NB4 (cell line): ENCODE measurements around the gene SLC6A11.

Experiments
- DNase-seq: peaks from one replicate; pipeline ENCODE4 v3.0.0; 2010; ENCODE audit warnings: low read depth
- H3K4me3 ChIP-seq: one replicate; pipeline ENCODE4 v1.5.1; 2011; ENCODE audit warnings: mild to moderate bottlenecking, low read depth, low read length, moderate library complexity
- MYC ChIP-seq: IDR thresholded peaks from 2 replicates; pipeline ENCODE4 v1.6.1; 2011; ENCODE audit warnings: low read depth, low read length
- POLR2A ChIP-seq: IDR thresholded peaks from 2 replicates; pipeline ENCODE4 v1.6.1; 2011; ENCODE audit warnings: mild to moderate bottlenecking; ENCODE audit not compliant: insufficient read length; ENCODE audit errors: extremely low read depth
- TF ChIP-seq, protein P1 (sequence below): IDR thresholded peaks from one replicate; pipeline ENCODE4 v1.5.1; 2012; ENCODE audit warnings: low read depth, low read length
- TF ChIP-seq, protein P2 (sequence below): IDR thresholded peaks from 2 replicates; pipeline ENCODE4 v1.6.1; 2011; ENCODE audit warnings: low read depth, low read length

Gene SLC6A11

DNA sequence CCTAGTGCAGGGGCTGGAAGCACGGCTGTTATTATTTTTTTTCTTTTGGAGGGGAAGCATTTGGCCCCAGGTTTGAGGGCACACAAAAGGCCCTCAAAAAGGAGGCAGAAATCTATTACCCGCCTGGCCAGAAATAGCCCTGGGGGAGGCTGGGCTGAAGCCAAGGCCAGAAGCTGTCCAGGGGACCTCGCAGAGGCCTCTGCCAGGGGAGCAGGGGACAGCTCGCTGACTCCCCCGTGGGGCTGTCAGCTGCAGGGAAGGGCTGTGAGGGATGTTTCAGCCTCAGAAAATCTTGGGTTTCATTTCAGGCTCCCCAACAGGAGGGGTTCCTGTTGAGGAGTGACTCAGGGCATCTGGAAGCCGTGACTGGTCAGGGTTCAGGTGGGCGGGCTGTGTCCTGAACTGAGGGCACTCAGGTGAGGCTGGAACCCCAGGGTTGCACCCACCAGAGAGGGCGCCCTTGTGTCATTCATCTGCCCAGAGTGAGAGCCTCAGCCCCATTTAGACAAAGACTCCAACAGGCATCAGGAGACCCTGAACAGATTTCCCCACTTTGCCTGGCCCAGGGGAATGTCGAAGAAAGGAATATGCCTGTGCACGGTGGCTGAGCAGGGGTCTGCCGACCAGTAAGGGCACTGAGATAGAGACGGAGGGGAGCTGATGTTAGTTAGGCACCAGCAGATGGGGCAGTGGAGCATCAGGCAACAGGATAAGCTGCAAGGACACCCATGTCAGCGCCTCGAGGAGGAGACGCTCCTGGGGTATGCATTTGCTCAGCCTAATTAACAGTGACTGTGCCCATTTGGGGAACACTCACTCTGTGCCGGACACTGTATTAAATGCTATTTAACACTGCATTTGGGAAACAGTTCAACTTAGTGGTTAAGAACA, 43.5 kb upstream of the SLC6A11 start:
- DNase-seq, result peak; percentile 35
- H3K4me3 ChIP-seq, result no peak overlapping the region
- TF ChIP-seq, protein P1, sequence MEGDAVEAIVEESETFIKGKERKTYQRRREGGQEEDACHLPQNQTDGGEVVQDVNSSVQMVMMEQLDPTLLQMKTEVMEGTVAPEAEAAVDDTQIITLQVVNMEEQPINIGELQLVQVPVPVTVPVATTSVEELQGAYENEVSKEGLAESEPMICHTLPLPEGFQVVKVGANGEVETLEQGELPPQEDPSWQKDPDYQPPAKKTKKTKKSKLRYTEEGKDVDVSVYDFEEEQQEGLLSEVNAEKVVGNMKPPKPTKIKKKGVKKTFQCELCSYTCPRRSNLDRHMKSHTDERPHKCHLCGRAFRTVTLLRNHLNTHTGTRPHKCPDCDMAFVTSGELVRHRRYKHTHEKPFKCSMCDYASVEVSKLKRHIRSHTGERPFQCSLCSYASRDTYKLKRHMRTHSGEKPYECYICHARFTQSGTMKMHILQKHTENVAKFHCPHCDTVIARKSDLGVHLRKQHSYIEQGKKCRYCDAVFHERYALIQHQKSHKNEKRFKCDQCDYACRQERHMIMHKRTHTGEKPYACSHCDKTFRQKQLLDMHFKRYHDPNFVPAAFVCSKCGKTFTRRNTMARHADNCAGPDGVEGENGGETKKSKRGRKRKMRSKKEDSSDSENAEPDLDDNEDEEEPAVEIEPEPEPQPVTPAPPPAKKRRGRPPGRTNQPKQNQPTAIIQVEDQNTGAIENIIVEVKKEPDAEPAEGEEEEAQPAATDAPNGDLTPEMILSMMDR, result peak; percentile 32
- TF ChIP-seq MYC, result no peak

DNA sequence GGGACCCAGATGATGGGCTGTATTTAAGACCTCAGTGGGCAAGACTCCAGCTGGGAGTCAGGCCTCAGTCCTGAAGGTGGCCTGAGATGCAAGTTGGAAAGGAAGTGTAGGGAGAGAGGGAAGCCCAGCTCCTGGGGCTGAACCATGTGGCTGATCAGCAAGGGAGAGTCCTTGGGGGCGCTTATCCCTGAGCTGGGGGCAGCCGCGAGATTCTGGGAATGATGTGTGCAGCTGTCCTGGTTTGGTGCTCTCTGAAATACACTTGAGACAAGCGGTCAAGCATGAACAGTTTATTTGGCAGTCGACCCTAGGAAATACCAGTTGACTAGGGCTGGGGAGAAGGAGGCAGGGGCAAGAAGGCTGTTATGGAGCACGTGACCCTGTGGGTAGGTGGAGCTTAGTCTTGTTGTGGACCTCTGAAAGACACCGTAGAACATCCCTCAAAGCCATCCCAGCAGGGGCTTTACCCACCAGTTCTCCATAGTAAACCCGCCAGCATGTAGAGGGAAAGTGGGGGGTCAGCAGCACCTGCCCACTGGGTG, 41.8 kb upstream of the SLC6A11 start:
- TF ChIP-seq, protein P2, sequence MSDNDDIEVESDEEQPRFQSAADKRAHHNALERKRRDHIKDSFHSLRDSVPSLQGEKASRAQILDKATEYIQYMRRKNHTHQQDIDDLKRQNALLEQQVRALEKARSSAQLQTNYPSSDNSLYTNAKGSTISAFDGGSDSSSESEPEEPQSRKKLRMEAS, result no peak
- TF ChIP-seq, protein P1, result no peak
- TF ChIP-seq MYC (no peak), POLR2A (no peak)
- H3K4me3 ChIP-seq, result no peak overlapping the region
- no peak for DNase-seq

DNA sequence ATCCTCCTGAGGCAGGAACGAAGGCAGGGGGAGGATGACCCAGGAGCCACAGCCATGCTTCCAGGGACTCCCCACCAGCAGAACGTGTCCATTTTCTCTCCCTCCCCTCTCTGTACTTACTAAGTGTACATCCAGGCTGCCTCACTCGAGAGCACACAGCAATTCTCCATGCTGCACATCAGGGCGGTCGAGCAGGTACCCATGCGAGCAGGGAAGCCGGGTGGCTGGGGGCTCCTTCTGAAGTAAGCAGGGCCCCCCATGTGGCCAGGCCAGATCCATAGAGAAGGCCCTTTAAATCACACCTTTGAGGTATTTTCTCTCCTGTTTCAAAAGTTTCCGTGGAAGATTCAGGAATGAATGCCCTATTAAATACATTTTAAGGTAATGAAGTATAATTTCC, 41.2 kb upstream of the SLC6A11 start:
- no peak for TF ChIP-seq POLR2A
- TF ChIP-seq MYC, result no peak
- TF ChIP-seq, protein P2, result no peak
- TF ChIP-seq, protein P1, result no peak
- DNase-seq, result no peak
- H3K4me3 ChIP-seq, result no peak overlapping the region

- DNase-seq, result no peak
- H3K4me3 ChIP-seq, result no peak overlapping the region
- TF ChIP-seq, protein P2, result no peak
- TF ChIP-seq POLR2A (no peak), MYC (no peak)
- TF ChIP-seq, protein P1, result no peak
Observed at GRCh38 chr3:10775259-10775658, 40.8 kb upstream of the SLC6A11 start.

DNA sequence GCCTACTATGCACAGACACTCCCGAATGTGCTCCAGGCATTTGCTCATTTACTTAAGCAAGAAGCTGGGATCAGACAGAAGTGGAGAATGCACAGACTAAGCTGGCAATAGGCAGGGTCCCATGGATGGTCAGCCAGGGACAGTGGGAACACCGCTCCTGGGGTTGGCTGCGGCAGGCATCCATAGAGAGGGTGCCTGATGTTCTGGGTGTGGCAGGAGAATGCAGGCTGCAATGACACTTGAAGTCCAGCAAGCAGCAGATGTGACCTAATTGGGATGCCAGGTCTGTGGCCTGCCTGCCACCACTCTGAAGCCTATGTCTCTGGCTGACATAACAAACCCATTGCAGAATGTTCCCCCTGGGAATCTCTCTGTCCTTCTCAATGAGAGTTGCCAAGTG, 40.2 kb upstream of the SLC6A11 start:
- TF ChIP-seq MYC, result no peak
- no peak for TF ChIP-seq POLR2A
- TF ChIP-seq, protein P1, result no peak
- TF ChIP-seq, protein P2, result no peak
- DNase-seq, result no peak
- no peak overlapping the region for H3K4me3 ChIP-seq
